Measurements from ENCODE around the gene RND1.
"Not testable (repeated sequence)": the region's sequence is repeated elsewhere in the genome, so short reads cannot be mapped to it uniquely, and the experiment has no call there.

RND1 gene

DNA sequence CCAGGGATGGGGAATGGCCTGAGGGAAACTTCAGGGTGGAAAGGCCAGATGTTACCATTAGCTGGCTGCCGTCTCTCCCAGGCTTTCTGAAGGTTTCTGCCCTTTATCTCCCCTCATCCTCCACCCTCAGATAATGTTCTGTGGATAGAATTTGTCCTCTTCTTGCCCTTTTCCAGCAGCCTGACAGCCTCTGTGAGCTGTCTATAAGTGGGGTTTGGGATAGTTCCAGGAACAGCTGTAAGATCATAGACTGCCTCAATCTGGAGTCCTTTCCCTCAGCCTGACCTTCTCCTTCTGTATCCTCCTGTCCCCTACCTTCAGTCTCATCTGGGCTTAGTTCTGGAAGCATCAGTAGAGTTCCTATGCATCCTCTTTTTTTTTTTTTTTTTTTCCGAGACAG is 2.8 kb upstream of the RND1 start:
- ATAC-seq (no peak), DNase-seq (no peak)

DNA sequence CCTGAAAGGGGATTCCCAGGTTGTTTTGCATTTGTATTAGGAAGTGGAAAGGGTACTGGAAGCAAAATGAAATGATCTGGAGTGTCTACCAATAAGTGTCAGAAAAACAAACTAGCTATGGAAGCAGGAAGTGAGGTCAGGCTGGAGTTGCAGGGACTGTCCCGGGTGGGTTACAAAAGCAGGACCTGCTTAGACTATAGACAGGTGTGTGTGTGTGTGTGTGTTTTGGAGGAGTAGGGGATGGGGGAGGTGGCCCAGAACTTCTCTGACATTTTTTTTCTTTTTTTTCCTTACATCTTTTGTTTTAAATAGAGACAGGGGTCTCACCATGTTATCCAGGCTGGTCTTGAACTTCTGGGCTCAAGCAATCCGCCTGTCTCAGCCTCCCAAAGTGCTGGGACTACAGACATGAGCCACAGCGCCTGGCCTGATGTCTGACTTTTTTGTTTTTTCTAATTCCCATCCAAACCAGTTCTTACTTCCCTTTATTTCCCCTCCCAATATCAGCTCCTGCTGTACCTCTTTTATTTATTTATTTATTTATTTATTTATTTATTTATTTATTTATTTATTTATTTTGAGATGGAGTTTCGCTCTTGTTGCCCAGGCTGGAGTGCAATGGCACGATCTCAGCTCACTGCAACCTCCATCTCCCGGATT is 512 bp upstream of the RND1 start:
- no peak for DNase-seq
- peak; percentile 62 for ATAC-seq

DNA sequence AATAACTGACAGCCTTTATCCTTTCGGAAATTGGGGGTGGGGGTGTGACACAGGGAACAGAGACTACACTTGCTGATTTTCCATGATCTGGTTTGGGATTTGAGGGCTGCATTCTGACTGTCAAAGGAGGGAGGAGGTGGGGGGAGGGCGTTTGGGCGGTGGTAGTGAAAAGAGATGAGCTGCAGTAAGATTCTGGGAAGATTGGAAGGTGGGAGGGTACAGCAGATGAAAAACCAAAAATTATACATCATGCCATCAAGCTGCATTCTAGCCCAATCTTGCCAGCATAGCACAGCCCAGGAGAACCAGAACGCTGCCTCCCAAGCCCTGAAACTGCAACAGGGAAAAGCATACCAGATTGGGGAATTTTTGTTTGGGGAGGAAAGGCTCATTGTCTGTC is 2.4 kb downstream of the RND1 start:
- ATAC-seq (no peak), DNase-seq (no peak)

DNA sequence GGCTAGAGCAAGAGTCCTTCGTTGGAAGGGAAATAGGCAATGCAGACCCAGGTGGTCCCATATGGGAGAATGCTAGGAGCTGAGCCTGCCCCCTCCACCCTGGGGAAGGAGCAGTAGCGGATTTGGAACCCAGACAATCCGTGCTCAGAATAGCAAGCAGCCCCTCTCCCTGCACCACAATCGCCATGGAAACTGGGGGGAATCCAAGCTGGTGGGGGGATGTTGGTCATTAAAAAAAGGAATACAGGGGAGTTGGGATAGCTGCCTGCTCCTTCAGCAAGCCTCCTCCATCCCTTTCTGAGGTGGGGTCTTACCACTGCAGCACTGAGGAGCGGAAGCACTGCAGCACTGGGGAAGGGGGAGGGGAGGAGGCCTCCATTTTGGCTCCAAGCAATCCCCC is 2.9 kb downstream of the RND1 start:
- no peak for ATAC-seq
- no peak for DNase-seq

DNA sequence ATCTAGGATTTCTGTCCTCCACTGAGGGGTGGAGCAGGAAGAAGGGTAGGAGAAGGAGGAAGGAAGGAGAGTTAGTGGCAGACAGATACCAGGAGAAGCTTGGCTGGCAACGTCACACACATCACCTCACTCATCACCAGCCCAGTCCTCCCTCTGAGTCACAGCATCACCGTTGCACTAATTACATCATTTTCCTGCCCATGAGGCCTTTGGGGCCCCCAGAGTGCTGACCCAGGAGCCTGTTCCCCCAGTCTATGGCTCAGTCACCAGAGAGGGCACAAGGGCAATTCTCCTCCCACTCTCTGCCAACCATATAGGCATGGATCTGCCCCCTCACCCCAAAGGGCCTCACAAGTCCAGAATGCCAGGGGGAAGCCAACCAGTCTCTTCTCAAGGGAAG is 4.6 kb downstream of the RND1 start:
- no peak for DNase-seq
- ATAC-seq, result no peak

DNA sequence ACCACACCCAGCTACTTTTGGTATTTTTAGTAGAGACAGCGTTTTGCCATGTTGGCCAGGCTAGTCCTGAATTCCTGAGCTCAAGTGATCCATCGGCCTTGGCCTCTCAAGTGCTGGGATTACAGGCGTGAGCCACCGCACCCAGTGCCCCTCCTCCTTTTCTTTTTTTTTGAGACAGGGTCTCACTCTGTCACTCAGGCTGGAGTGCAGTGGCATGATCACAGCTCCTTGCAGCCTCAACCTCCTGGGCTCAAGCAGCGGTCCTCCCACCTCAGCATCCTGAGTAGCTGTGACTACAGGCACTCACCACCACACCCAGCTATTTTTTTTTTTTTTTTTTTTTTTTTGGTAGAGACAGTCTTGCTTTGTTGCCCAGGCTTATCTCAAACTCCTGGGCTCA is 5.4 kb downstream of the RND1 start:
- DNase-seq, ATAC-seq: not testable (repeated sequence)

DNA sequence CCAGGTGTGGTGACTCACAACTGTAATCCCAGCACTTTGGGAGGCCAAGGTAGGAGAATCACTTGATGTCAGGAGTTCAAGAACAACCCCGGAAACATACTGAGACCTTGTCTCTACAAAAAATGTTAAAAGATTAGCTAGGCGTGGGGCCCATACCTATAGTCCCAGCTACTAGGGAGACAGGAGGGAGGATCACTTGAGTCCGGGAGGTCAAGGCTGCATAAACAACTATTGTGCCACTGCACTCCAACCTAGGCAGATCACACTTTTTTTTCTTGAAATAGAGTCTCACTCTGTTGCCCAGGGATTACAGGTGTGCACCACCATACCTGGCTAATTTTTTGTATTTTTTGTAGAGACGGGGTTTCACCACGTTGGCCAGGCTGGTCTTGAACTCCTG is 6.1 kb downstream of the RND1 start:
- ATAC-seq, result no peak
- no peak for DNase-seq

DNA sequence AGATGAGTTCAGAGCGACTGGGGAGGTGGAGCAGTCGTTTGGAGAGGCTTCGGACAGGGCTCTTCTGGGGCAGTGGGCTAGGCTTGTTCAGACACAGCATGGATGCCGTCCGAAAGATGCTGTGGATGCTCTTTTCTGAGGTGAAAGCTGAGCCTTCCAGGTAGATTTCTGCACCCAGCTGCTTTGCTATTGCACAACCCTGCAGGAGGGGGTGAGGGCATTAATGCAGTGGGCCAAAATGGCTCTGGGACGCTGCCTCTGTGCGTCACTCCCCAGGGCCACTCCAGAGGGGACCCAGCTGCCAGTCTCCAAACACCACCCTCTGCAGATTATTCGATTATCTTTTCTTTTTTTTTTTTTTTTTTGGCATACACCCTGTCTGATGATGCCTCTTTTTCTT is 7.6 kb downstream of the RND1 start:
- DNase-seq (no peak), ATAC-seq (no peak)

DNA sequence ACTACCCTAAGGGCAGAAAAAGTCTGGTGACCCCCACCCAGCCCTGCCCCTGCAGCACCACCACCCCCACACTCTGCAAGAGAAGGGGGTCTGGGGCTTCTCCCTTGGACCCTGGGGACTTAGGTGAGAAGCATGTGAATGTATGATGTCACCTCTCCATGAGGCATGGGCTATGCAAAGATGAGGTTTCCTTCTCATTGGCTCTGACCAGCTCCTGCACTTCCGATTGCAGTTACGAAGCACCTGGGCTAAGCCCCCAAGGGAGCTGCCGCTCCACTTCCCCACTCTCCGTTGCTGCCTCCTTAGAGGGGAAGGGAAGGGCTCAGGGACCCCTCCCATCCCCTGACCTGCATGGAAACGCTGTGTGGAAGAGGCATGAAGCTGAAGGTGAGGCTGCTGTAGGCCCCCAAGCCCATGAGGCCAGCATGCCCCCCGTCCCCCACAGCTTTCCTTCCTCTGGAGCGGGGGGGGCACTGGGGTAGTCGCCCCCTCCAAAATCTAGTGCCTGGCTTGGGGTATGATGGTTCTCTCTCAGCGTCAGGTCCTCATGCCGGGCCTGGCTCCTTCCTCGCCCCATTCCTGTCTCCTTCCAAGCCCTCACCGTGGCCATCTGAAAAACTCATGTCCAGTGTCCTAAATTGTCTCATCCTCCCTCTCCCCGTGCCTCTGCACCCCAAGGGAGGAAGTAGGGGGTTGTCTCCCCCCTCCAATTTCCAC is 8.2 kb downstream of the RND1 start:
- ATAC-seq (no peak), DNase-seq (no peak)

DNA sequence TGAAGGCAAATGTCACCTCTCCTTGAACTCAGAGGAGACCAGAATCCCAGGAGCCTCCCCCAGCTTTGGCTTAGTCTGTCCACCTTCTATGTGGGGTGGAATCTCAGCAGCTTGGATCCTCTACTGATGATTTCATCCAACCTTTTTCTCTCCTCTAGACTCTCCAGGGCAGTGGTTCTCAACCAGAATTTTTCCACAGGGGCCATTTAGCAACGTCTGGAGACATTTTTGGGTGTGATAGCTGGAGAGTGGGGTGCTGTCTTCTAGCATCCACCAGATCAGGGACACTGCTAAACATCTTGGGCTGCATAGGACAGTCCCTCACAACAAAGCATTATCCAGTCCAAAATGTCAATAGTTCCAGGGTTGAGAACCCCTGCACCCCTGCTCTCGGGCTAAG is 9.3 kb downstream of the RND1 start:
- DNase-seq, result no peak

DNA sequence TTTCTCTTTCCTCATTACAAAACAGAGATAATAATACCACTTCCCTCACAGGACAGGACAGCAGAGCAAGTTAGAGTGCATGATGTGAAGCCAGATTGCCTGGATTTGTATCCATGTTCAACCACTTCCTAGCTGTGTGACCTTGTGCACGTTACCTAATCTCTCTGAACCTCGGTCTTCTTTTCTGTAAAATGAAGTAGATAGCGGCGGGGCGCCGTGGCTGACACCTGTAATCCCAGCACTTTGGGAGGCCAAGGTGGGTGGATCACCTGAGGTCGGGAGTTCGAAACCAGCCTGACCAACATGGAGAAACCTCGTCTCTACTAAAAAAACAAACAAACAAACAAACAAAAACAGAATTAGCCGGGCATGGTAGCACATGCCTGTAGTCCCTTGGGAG is 10.7 kb downstream of the RND1 start:
- ATAC-seq, DNase-seq: not testable (repeated sequence)

More for the DNA sequence above, 9.3 kb downstream of the RND1 start:
- ATAC-seq, result no peak

DNA sequence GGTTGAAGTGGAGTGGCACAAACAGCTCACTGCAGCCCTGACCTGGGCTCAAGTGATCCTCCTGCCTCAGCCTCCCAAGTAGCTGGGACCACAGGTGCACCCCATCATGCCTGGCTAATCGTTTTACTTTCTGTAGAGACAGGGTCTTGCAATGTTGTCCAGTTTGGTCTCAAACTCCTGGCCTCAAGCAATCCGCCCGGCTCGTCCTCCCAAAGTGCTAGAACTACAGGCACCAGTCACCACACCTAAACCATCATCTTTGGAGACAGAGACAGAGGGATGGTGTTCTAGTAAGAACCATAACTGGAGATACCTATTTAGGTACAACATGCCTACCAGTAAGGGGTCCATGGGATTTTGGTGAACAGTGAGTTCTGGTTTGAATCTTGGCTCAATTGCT is 11.2 kb downstream of the RND1 start:
- ATAC-seq, result no peak
- no peak for DNase-seq

DNA sequence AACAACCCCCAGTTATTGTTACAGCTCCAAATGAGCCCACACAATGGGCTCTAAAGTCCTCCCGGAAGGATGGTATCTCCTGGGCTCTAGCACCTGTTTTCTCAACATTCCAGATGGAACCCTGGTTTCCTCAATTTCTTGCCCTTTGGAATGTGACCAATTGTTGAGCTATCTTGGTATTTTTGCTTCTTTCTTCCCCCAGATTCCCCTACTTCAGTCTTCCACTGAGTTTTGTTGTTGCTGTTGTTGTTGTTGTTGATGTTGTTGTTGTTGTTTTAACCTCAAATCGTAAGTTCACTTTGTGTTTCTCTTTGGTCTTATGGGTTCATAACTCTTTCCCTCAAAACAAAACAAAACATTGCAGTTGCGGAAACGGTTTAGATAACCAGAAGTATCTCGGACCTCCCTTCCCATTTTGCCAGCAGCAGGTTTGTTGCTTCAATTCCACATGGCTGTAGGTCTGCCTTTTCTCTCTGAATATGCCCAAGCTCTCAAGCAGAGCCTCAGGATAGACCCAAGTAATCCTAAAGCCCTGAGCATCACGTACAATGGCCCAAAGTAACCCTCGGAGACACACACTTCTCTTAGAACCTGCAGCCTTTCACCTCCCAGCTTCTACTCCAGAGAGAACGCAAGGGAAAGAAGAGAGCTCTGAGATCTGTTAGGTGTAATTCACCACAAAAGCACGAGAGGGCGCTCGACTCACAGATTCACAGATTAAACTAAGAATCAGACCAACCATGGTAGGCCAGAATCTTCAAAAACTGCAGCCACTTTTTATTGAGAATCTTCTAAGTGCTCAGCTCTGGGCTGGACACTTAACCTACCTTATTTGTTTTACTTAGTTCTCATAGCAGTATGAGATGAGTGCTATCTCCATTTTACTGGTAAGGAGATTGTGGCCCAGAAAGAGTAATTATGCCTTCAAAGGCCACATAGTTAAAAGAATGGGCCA is 12.7 kb downstream of the RND1 start:
- ATAC-seq, result peak; percentile 42
- DNase-seq, result peak; percentile 88

DNA sequence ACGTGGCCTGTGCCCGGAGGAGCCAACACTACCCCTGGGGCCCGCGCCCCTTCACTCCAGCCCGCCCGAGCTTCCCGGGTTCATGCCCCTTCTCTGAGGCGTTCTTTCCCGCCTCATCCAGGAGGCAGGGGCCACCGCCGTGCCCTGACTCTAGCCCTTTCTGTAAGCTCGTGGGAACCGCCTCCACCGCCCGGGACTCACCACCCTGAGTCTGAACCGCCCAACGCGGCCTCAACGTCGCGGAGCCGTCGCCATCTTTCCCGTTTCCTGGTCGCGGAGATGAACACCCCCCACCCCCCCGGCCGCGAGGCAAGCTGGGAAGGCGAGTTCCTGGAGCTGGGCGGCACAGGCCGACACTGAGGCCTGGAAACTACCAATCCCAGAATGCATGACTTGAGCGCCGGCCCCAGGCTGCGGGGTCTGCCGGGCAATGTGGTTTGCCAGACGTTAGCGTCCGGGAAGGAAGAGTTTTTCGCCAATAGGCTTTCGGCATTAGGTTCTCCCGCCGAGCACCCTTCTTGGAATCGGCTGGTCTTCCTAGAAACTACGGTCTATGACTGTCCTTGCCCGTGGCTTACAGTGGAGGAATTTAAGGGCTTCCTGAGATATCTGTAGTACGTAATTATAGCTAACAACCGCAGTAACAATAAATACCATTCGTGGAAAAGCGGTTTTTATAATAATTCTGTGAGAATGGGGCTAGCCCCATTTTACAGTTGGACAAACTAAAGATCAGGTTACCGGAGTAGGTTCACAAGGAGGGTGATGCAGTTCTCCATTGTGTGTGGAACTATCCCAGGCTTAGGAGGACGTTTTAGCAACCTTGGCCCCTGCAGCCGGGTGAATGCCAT is 13.6 kb downstream of the RND1 start, which contains the start of gene DDX23:
TSS of gene DDX23 (minus strand) at position 281 of the 851 bp plus-strand sequence. CDS start 6,381 bp downstream, outside the sequence.
- ATAC-seq, result peak; percentile 97

DNA sequence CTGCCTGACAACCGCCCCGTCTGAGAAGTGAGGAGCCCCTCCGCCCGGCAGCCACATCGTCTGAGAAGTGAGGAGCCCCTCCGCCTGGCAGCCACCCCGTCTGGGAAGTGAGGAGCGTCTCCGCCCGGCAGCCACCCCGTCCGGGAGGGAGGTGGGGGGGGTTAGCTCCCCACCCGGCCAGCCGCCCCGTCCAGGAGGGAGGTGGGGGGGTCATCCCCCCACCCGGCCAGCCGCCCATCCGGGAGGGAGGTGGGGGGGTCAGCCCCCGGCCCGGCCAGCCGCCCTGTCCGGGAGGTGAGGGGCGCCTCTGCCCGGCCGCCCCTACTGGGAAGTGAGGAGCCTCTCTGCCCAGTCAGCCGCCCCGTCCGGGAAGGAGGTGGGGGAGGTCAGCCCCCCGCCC is 23.6 kb downstream of the RND1 start:
- DNase-seq, ATAC-seq: not testable (repeated sequence)

More for the DNA sequence above, 13.6 kb downstream of the RND1 start, which contains the start of gene DDX23:
- DNase-seq, result peak; percentile 90

DNA sequence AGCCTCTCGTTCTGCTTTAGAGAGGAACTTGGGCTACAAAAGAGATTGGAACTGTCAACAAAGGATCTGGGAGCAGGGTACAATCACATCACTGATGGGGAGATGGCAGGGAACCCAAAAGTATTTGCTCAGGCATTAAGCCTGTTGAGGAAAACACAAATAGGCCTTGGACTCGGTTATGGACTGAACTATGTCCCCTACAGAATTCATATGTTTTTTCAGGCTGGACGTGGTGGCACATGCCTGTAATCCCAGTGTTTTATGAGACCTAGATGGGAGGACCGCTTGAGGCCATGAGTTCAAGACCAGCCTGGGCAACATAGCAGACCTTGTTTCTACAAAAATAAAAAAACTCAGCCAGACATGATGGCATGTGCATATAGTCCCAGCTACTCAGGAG is 27.6 kb downstream of the RND1 start:
- DNase-seq (no peak), ATAC-seq (no peak)

DNA sequence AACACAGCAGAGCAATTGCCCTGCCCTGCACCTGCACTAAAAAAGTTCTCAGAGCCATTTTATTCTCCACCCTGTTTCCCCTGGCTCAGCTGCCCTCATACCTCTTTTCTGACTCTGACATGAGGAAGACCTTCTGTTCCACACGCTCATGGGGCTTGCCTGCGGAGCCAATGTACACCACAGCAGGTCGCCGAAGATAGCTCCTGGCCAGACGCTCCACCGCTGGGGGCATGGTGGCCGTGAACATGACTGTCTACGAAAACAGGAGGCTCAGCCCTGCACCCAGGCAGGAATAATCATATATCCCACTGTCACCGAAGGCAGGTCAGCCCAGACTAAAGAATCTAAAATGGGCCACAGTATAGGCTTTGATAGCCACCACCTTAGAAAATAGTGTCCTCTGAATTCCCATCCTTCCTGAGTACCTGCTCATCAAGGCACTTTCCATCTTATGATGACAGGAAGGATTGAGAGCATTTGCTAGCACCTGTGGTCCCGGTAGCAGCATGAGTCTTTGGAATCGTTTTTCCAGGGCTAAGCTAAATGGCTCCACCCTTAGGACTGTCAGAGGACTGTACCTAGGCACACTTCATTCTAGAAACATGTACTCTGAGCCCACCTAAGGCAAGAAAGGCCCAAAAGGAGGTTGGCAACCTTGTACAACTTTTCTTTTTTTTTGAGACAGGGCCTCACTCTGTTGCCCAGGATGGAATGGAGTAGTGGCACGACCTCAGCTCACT is 33.2 kb downstream of the RND1 start:
- DNase-seq (no peak), ATAC-seq (no peak)

DNA sequence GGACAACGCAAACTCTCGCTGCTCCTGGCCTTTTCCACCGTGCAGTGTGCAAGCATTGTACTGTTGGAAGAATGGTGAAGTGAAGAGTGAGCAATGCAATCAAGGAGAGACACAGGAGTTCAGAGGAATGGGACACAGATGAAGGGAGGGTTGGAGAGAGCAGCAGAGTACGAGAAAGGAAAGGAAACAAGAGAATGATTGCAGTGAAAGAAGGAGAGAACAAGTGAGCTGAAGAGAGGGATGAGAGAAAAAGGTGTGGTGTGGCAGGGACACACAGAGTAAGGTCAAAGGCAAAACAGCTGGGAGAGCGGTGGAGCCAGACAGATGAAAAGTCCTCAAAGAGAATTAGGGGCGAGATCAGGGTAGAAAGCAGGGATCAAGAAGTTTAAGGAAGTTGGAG is 34.4 kb downstream of the RND1 start:
- ATAC-seq (no peak), DNase-seq (no peak)

DNA sequence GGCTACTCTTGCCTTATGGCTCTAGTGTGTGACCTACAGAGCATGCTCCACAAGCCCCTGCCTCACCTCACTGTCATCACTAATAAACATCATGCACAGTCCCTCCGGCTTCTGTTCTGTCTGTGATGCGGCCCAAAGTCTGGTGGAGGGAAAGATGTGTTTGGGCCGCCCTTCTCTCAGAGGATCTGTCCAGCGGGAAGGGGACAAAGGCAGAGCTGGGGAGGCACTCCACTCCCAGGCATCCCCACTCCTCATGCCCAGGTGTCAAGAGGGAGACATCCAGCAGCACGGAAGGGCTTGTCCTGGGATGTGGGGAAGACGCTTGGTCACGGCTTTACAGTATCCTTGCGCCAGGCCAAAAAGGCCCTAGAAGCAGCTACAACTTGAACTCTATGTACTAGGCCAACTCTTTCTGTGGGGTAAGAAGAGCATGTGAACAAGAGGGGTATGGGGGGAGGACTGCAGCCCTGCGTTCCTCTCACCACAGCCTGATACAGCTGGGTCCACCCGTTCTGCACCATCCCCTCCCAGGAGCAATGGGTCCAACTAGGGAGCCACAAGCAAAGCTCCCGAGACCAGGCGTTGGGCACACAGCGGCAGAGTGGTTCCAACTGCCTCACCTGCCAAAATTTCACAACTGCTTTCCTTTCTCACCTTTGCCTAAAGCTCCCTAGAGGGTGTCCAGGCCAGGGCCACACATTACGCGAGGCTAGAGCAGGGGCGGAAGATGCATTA is 36.7 kb downstream of the RND1 start:
- DNase-seq (no peak), ATAC-seq (no peak)

DNA sequence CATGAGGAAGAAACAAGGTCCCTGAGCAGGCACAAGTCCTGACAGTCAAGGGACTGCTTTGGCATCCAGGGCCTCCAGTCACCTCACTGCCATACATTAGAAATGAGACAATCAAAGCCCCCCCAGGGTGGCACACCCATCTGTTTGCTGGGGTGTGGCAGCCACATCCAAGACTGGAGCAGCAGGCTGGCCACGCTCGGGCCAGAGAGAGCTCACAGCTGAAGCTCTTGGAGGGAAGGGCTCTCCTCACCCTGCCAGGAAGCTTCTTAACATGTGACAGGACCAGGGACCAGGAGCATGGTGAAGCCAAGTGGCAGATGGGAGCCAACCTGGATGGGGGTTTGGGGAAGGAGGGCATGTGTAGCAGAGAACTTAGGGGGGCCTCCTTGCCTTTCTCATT is 37.4 kb downstream of the RND1 start:
- no peak for ATAC-seq
- DNase-seq, result no peak
